ENCODE results near the gene MRTFB. TPM values are rescaled to one million over a fixed set of nuclear protein-coding genes. Genes with fewer than 3 reads are reported as not detected.
A peak's percentile ranks its signal among the peaks of the same experiment; 100 is the strongest.

The MRTFB gene
- total and polyA plus RNA-seq, 2 donors (not counting 3 experiments of a cell fraction or from before 2014, with no cell fraction given): 19.6 to 49.5 TPM

DNA sequence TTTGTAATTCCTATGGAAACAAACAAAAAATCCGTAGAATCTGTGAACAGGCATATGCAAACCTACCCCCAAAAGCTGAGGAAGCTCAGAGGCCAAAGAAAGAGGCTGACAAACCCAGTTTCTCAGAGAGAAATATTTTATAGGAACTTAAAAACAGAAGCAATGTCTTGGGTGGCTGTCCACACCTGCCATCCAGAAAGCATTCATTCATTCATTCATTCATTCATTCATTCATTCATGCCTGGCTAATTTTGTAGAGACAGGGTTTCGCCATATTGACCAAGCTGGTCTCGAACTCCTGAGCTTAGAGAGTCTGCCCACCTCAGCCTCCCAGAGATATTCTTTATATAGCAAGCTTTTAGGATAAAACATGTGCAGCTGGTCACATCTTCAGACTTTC, 154.3 kb downstream of the MRTFB start:
- H3K27ac ChIP-seq (ENCODE audit: insufficient read depth, low read depth, low read length): no peak overlapping the region
- no peak for TF ChIP-seq JUN (IDR thresholded peaks at IDR 0.05; ENCODE audit: borderline replicate concordance, insufficient read depth, insufficient read length, low read depth)
- TF ChIP-seq MYC (IDR thresholded peaks at IDR 0.05; ENCODE audit: low read depth, low read length): no peak
- no peak for TF ChIP-seq EZH2 (IDR thresholded peaks at IDR 0.05; ENCODE audit: borderline replicate concordance, low read depth, low read length, severe bottlenecking)
- no peak for TF ChIP-seq GATA2 (IDR thresholded peaks at IDR 0.05; ENCODE audit: insufficient read depth, insufficient read length, low read depth, low read length)
- TF ChIP-seq POLR2AphosphoS5 (IDR thresholded peaks at IDR 0.05; ENCODE audit: insufficient read depth, low read depth, low read length): no peak
- dilution Hi-C loops (cut with MboI; ENCODE audit: extremely low pct_ligation_motif_present, low sequenced_read_pairs): loop anchor here (25.0 kb wide), 1 partner anchor 288 kb away; no protein-coding TSS in a partner anchor
- FAIRE-seq (no peak), DNase-seq (ENCODE audit: low read depth, low spot score) (no peak)
- CTCF ChIA-PET: interaction anchor here (1.0 kb wide), 1 partner anchor 302 kb away, joined by 4 read pairs; no protein-coding TSS in a partner anchor
- H3K9me1 ChIP-seq (replicated peaks; ENCODE audit: control insufficient read depth, extremely low read depth, insufficient read depth, low read length): no peaks in the 10 kb centered on the region
- BruUV-seq (replicated peaks): no TSS peak
- H2AFZ ChIP-seq (ENCODE audit: low read depth, low read length): no peak overlapping the region
- no peaks in the 10 kb centered on the region for H3K9me3 ChIP-seq (replicated peaks; ENCODE audit: control insufficient read depth, insufficient read depth, low read length)
- peaks cover 0 to 10% of the 10 kb centered on the region in 2 experiments for H3K36me3 ChIP-seq (ENCODE audit: control insufficient read depth in 2 of 2, extremely low read depth in 1 of 2, insufficient read depth in 2 of 2, low read length in 2 of 2)
- intact Hi-C loops (cut with micrococcal nuclease): no loop called here
- no peak overlapping the region for H3K4me2 ChIP-seq (ENCODE audit: insufficient read depth, low read length)
- H3K27me3 ChIP-seq (ENCODE audit: control insufficient read depth in 2 of 2, insufficient read depth in 2 of 2, low read length in 2 of 2): no peaks in the 10 kb centered on the region
- POLR2A ChIA-PET: no interaction called here
- H4K20me1 ChIP-seq (replicated peaks; ENCODE audit: control insufficient read depth, extremely low read depth, insufficient read depth, low read length): no peaks in the 10 kb centered on the region
- no peaks in the 10 kb centered on the region for H3K79me2 ChIP-seq (ENCODE audit: control insufficient read depth, insufficient read depth, low read length)
- no peaks in the 10 kb centered on the region for H3K4me1 ChIP-seq (ENCODE audit: control insufficient read depth, extremely low read depth, insufficient read depth, low read length)
- no peak overlapping the region for H3K4me3 ChIP-seq (replicated peaks in 1 of 3; ENCODE audit: insufficient read depth in 1 of 3, low read depth in 1 of 3, low read length in 3 of 3)
- no peak overlapping the region for H3K9ac ChIP-seq (replicated peaks; ENCODE audit: extremely low read depth, insufficient read depth, low read length)

DNA sequence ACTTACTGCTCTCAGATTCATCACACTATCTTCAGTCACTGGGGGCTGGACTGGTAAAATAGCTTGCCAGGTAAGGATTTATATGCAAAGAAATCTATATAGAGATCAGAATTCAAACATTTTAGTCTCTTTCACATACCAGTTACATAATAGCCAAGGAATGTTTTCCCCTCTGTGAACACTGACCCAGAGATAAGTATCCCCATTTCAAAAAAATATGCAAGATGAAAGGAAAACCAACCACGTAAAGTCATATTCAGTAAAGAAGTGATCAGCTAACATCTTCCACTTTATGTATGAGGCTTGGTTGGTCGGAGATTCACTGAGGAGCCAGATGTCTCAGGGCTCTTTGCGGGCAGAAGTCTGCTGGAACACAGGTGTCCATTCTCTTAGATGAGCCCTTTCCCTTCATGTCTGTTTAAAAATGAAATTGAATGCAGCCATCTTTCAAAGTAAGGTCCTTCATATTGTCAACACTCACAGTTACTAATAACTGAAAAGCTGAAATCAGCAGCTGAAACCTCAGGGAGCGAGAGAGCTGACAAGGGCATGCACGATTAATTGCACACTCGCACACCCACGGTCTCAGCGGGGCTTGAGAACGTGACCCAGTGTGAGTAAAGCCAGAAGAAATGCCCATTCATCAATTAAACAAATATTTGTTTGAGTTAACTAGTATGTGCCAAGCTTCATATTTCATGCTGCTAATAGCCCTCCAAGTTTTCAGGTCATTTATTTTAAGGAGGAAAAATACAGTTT, 161.2 kb downstream of the MRTFB start:
- Histone ChIP-seq H2AFZ (ENCODE audit: low read depth, low read length) (no peak overlapping the region), H3K36me3 (ENCODE audit: control insufficient read depth in 2 of 2, extremely low read depth in 1 of 2, insufficient read depth in 2 of 2, low read length in 2 of 2) (peaks cover 0 to 3% of the 10 kb centered on the region in 2 experiments), H3K4me3 (replicated peaks in 1 of 3; ENCODE audit: insufficient read depth in 1 of 3, low read depth in 1 of 3, low read length in 3 of 3) (no peak overlapping the region), H3K4me1 (ENCODE audit: control insufficient read depth, extremely low read depth, insufficient read depth, low read length) (no peaks in the 10 kb centered on the region), H3K79me2 (ENCODE audit: control insufficient read depth, insufficient read depth, low read length) (no peaks in the 10 kb centered on the region), H3K9me3 (replicated peaks; ENCODE audit: control insufficient read depth, insufficient read depth, low read length) (no peaks in the 10 kb centered on the region), H3K27ac (ENCODE audit: insufficient read depth, low read depth, low read length) (no peak overlapping the region), H3K9ac (replicated peaks; ENCODE audit: extremely low read depth, insufficient read depth, low read length) (no peak overlapping the region), H3K4me2 (ENCODE audit: insufficient read depth, low read length) (no peak overlapping the region), H3K27me3 (ENCODE audit: control insufficient read depth in 2 of 2, insufficient read depth in 2 of 2, low read length in 2 of 2) (no peaks in the 10 kb centered on the region), H3K9me1 (replicated peaks; ENCODE audit: control insufficient read depth, extremely low read depth, insufficient read depth, low read length) (no peaks in the 10 kb centered on the region), H4K20me1 (replicated peaks; ENCODE audit: control insufficient read depth, extremely low read depth, insufficient read depth, low read length) (no peaks in the 10 kb centered on the region)
- CTCF ChIA-PET: interaction anchor here (1.0 to 1.4 kb wide), 4 partner anchors 17 to 313 kb away, joined by 3 to 9 read pairs (median 4); partner anchors contain the start of gene ERCC4
- TF ChIP-seq MYC (IDR thresholded peaks at IDR 0.05; ENCODE audit: low read depth, low read length): no peak
- no peak for TF ChIP-seq GATA2 (IDR thresholded peaks at IDR 0.05; ENCODE audit: insufficient read depth, insufficient read length, low read depth, low read length)
- no peak for TF ChIP-seq JUN (IDR thresholded peaks at IDR 0.05; ENCODE audit: borderline replicate concordance, insufficient read depth, insufficient read length, low read depth)
- dilution Hi-C loops (cut with MboI; ENCODE audit: extremely low pct_ligation_motif_present, low sequenced_read_pairs) (loop anchor here (25.0 kb wide), 1 partner anchor 295 kb away; no protein-coding TSS in a partner anchor), intact Hi-C loops (cut with micrococcal nuclease) (no loop called here)
- DNase-seq (ENCODE audit: low read depth, low spot score) (peak; percentile 6), FAIRE-seq (no peak)
- POLR2A ChIA-PET: no interaction called here
- BruUV-seq (replicated peaks): no TSS peak

All from endothelial cell of umbilical vein (primary cell).